GM19025 (cell line): Measurements from ENCODE around the gene CTNS.

Experiments used
- ATAC-seq: cut with Tn5 transposase; IDR thresholded peaks from one replicate; pipeline ENCODE4 v1.9.1; 2021; ENCODE audit warnings: mild to moderate bottlenecking, low read depth, moderate library complexity; ENCODE audit not compliant: unreplicated experiment

Gene CTNS

DNA sequence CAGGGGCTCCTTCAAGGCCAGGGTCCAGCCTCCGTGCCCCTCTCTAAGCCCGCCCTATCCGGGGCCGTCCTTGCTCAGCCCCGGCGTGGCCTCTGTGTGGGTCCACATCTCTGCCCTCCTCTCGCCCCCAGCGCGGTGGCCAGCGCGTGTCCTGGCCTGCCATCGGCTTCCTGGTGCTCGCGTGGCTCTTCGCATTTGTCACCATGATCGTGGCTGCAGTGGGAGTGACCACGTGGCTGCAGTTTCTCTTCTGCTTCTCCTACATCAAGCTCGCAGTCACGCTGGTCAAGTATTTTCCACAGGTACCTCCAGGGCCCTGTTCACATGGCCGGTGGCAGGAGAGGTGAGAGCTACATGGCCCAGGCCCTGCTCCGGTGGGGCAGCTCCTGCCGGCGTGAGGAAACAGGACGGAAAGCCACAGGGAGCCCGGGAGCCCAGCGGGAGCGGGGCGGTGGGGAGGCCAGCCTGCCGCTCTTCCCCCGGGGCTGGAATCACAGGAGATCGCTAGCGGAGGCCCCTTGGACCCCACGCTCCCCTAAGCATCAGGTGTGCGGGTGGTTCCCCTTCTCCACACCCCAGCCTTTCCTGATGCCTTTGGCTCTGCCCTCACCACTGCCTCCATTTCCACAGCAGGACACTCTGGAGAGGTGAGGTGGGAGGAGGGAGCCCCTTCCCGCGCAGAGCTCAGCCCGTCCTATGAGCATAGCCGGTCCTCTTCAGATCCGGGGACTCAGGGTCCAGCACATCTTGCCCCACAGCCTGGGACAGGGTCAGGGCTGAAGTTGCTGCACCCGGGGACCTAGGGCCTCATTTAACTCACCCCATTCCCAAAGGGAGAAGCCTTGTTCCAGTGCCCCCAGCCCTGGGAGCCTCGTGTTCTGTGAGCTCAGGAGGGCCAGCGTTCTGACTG, 21.6 kb downstream of the CTNS start:
- ATAC-seq = no peak

GRCh38 chr17:3658784-3659449, 22.4 kb downstream of the CTNS start:
- ATAC-seq = no peak

DNA sequence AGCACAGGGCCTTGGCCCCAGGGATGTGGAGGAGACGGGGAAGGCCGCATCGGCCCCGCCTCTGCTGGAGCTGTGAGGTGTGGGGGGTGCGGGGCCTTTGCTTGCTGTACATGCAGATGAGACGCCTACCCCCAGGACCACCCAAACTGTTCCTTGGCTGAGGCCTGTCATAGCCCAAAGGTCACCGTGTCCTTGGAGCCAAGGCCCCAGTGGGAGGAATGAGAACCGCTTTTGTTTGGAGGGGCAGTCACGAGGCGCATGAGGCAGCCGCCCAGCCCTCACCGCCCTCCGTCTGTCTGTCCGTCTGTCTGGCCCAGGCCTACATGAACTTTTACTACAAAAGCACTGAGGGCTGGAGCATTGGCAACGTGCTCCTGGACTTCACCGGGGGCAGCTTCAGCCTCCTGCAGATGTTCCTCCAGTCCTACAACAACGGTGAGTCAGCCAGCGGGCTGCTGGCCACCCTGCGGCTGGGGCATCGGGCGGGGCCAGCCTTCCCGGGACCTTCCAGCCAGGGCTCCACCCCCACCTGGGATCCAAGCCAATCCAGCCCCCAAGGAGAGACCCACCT, 23.1 kb downstream of the CTNS start:
- ATAC-seq = no peak

DNA sequence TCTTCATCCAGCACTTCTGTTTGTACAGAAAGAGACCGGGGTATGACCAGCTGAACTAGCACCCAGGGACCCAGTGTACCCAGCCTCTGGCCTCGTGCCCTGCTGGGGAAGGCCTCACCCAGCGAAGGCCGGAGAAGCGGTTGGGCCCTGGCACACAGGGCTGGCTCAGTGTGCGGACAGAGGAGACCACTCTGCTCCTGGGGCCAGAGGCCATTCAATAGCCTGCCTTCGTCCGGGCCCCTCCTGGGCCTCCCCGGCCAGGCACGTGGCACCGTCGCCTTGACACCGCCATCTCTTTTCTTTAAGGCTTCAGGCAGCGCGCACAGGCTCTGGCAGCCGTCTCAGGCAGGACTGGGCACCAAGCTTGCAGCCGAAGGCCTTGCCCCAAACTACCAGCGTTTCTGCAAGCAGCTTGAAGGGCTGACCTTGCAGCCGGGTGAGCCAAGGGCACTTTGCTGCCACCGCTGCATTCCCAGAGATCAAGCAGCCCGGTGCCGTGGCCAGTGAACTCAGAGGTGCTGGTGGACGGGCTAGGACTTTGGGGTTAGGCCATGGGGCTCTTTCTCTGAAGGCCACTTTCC, 23.8 kb downstream of the CTNS start:
- ATAC-seq = no peak

DNA sequence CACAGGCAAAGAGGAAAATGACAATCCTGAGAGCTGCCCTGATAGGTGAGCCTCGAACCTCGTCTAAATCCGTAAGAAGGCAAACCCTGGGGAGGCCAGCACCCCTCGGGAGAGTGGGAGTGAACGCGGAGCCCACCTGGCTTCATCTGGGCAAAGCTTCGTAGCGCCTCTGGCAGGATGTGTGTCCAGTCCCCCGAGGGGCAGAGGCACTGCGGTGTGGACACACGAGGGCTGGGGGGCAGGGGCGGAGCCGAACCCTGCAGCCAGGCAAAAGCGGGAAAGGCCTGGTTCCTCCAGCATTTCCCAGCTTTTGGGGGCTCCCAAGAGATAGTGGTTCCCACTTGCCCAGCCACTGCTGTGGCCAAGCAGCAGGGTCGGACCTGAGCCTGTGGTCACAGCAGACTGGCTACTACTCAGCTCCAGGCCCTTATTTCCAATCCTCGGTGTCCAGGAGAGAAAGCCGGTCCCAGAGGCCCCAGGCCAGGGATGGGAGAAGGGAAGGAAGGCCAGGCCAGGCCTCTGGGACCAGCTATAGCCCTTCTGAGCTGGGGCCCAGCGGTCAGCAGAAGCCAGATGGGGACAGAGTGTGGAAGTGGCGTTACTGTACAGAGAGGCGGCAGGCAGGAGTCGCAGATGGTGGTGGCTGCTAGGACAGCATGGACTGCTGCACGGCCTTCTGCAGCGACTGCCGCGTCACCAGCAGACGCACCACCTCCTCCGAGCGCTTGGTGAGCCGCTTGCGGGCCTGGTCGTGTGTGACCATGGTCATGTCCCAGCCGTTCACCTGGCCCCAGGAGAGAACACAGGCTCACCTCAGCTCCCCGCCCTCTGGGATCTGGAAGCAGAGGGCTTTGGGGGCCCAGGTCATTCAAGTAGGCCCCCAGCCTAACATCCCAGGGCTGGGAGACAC, 26.8 kb downstream of the CTNS start:
- ATAC-seq = no peak

- ATAC-seq = no peak
Observed at GRCh38 chr17:3665834-3666233, 29.3 kb downstream of the CTNS start.

- ATAC-seq = no peak
Observed at GRCh38 chr17:3666516-3666915, 30.0 kb downstream of the CTNS start.

DNA sequence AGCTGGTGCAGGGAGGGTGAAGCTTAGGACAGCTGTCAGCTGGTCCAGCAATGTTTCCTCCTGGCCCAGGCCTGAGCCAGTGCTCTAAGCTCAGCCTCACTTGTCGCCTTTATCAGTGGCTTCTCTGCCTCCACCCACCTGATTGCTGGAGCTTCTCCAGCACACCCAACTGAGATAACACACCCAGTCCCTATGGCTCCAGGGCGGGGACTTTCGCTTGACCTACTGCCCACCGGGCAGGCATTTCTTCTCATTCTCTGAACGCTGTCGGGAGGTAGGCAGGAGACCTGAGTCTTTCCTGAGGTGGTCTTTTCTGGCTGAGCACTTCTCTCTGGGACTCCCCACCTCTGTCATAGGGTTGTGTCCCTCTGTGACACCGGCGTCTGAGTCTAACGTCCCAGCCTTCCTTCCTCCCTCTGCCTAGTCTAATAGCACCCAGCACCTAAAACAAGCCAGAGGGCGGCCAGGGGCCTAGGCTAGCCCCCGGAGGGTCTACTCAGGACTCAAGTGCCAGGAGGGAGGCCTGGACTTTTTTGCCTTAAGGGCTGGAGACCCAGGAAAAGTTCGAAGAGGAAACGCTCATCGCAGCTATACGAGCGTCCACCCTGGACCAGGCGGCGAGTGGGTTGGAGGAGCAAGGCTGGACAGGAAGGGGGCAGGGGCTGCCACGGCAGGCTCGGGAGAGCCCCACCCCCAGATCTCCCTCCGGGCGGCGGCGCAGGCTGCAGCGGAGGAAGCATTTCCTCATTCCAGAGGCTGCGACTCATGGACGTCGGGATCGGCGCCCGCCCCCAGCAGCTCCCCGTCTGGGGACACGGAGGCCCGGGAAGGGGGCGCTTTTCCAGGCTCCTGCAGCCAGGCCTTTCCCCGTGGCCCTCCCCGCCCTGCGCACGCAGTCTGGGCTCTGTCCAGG, 31.1 kb downstream of the CTNS start:
- no peak for ATAC-seq

- peak; percentile 86 for ATAC-seq
Observed at GRCh38 chr17:3668279-3669084, 31.9 kb downstream of the CTNS start, which contains the start of the genes EMC6 and TAX1BP3. TSS of gene EMC6 (plus strand) at chr17:3668812. CDS start at chr17:3669147, 335 bp downstream. TSS of gene TAX1BP3 (minus strand) at chr17:3668578. CDS start at chr17:3668526, 52 bp downstream.

DNA sequence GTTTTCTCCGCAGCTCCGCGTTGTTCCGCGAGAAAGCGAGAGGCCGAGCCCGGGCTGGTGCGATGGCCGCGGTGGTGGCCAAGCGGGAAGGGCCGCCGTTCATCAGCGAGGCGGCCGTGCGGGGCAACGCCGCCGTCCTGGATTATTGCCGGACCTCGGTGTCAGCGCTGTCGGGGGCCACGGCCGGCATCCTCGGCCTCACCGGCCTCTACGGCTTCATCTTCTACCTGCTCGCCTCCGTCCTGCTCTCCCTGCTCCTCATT, 32.5 kb downstream of the CTNS start:
- ATAC-seq = no peak

- no peak for ATAC-seq
Observed at GRCh38 chr17:3669548-3669947, 33.0 kb downstream of the CTNS start.

- no peak for ATAC-seq
Observed at GRCh38 chr17:3672571-3672970, 36.0 kb downstream of the CTNS start.

- no peak for ATAC-seq
Observed at GRCh38 chr17:3675886-3676285, 39.3 kb downstream of the CTNS start.

DNA sequence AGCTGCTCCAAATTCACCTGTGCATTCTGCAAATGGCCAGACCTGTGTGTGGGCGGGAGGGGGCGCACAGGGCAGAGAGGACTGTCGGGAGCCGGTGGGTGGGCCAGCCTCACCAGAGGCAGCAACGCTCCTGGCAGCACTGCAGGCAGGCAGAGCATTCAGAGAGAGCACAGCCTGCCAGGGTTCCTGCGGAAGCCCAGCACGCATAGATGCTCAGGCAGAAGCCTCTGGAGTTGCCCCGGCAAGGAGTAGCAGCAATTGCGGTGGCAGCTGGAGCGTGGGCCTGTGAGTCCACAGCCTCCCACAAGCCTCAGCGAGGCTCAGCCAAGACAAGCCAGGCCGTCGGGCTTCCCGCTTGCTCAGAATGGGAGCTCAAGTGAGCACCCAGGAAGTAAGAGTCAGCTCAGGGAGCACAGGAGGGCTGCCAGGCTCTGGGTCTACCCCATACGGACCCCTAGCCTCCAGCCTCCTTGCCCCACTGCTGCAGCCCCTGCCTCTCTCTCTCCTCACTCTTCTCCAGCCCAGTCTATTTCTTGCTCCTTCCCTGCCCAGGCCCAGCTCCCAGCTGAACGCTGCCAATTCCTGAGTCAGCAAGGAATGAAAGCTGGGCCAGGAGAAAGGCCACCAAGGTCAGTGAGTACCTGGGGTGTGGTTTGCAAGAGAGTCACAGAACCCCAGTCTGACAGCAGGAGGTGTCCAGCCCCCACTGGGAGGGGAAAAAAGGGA, 41.7 kb downstream of the CTNS start:
- ATAC-seq = no peak

GRCh38 chr17:3678821-3679530, 42.4 kb downstream of the CTNS start:
- ATAC-seq = no peak

GRCh38 chr17:3679531-3680126, 43.1 kb downstream of the CTNS start:
- ATAC-seq = no peak

GRCh38 chr17:3681057-3681456, 44.5 kb downstream of the CTNS start:
- ATAC-seq = no peak
